Medulla oblongata (tissue), 1 donor: Measurements from ENCODE around the gene RABGEF1.
"Not testable (repeated sequence)": the region's sequence is repeated elsewhere in the genome, so short reads cannot be mapped to it uniquely, and the experiment has no call there.

ENCODE experiments used
- DNase-seq: peaks from one replicate; pipeline ENCODE4 v3.0.0-alpha.2; 2015; ENCODE audit errors: extremely low spot score

RABGEF1 gene

GRCh38 chr7:66815186-66815875 is 74.8 kb downstream of the RABGEF1 start:
- DNase-seq, result not testable (repeated sequence)

DNA sequence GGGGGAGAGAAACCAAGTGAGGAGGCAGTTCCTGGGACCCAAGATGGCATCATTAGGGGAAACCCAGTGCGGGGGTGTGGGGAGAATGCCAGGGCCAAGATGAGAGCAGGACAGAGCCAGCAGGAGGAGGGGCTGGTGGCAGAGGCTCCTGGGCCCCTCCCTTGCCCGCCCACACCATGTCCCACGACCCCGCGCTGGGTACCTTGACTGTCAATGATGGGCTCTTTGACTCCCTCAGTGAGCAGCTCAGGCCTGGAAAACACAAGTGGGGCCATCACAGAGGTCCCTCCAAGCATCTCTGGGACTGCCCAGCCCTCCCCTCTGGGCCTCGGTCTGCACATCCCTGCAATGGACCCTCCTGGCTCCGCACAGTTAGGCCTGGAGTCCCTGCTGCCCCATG is 75.4 kb downstream of the RABGEF1 start:
- no peak for DNase-seq

DNA sequence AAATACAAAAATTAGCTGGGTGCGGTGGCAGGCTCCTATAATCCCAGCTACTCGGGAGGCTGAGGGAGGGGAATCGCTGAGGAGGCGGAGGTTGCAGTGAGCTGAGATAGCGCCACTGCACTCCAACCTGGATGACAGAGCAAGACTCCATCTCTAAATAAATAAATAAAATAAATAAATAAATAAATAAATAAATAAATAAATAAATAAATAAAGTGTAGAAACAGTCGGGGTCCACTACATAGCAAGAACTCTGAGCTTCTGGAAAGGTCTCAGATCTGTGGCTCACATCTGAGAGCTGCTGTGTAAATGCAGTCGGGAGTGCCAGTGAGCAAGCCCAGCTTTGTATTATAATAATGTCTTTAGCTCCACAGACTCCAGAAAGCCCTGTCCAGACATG is 76.1 kb downstream of the RABGEF1 start:
- DNase-seq, result not testable (repeated sequence)

DNA sequence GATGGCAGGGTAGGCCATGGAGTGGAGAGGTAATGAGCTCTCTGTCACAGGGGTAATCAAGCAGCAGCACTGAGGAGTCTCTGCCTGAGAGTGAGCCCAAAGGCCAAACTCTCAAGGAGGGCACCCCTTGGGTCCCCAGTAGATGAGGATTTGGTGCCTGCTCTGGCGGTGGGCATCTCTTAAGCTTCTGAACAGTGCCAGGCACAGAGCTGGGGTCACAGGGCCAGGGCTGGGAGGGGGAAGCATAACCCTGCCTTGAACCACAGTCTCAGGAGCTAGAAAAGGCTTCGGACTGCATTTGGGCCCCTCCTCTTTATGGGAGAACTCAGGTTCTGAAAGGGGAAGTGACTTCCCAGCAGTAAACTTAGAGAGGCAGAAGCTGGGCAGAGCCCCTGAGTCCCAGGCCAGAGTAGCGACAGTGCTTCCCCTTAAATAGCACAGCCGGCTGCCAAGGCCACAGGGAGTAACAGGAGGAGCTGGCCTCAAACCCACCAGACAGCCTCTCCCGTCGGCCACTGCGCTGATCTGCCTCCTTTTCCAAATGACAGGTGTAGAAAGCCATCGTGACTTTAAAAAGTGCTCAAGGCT is 76.8 kb downstream of the RABGEF1 start:
- DNase-seq, result not testable (repeated sequence)

DNA sequence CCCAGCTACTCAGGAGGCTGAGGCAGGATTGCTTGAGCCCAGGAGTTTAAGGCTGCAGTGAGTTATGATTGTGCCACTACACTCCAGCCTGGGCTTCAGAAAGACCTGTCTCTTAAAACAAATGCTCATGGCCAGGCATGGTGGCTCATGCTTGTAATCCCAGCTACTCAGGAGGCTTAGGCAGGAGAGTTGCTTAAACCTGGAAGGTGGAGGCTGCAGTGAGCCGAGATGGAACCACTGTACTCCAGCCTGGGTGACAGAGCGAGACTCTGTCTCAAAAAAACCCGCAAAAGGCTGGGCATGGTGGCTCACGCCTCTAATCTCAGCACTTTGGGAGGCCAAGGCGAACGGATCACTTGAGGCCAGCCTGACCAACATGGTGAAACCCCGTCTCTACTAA is 77.4 kb downstream of the RABGEF1 start:
- DNase-seq, result not testable (repeated sequence)

GRCh38 chr7:66824041-66824440 is 83.5 kb downstream of the RABGEF1 start:
- DNase-seq, result no peak

- not testable (repeated sequence) for DNase-seq
These were observed 85.0 kb downstream of the RABGEF1 start for GRCh38 chr7:66825538-66825937.

- no peak for DNase-seq
These were observed 86.1 kb downstream of the RABGEF1 start for GRCh38 chr7:66826649-66827048.

DNA sequence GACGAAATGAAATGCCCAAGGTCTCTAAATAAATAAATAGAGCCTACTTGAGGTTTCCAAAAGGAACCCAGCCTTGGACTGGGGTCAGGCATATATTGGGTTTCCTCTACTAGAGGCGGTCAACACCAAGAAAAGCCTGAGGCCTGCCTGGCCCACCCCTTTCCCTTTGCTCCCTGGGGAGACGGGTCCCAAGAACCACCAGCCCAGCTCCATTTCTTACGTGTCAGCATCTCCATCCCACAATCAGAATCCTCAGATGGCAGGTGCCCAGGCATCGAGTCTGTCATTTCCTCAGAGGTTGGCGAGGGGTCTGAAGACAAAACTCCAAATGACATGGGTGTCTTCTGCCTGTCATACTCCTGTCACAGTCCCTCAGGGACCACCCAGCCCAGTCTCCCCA is 90.4 kb downstream of the RABGEF1 start:
- not testable (repeated sequence) for DNase-seq

DNA sequence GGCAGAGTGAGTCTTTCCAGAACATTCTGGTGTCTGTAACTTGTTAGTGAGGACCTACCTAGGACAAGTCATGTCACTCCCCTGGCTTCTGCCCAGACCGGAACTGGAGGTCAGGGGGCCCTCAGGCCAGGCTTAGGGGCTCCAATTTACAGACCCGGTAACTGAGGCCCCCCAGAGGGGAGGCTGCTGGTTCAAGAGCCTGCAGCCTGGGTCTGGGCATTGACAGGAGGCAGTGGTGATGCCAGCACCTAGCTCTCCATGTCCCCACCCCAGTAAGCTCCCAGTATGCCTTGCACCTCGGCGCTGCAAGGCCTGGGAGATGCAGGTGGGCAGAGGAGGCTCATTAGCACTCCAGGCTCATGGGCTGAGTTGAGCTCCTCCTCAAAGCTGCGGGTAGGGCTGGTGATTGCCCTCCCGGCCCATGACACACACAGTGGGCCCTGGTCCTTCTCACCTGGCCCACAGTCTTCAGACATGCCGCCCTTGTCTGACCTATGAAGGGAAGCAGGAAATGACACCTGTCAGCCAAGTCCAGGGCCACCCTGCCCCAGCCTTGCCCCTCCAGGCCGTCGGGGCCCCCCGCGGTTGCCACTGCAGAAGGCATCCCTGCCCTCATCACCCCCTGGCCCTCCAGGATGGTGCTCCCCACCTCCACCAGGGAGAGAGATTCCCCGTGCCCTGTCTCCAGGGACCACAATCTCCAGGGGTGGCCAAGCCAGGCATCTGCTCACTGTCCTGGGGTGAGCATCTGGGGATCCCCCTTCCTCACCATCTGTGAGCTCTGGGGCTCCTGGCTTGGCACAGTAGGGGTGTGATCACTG is 92.2 kb downstream of the RABGEF1 start:
- DNase-seq, result no peak

GRCh38 chr7:66837007-66837406 is 96.5 kb downstream of the RABGEF1 start:
- no peak for DNase-seq

DNA sequence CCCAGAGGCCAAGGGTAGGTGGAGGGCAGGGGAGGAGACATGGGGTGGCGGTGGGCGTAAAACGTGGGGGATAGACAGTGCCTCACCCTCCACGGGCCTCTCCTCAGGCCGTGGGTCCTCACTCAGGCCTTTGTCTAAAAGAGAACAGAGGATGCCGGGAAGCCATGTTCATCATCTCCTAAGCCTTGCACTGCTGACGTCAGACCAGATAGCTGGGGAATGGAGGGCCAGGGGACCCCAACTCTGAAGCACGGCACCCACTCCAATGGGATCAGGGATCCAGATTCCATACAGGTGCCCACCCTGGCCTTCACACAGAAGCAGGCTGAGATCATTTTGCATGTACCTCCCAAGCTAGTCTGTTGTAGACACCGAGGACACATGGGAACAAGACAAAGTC is 97.1 kb downstream of the RABGEF1 start:
- no peak for DNase-seq

GRCh38 chr7:66839814-66840213 is 99.3 kb downstream of the RABGEF1 start:
- DNase-seq, result no peak

DNA sequence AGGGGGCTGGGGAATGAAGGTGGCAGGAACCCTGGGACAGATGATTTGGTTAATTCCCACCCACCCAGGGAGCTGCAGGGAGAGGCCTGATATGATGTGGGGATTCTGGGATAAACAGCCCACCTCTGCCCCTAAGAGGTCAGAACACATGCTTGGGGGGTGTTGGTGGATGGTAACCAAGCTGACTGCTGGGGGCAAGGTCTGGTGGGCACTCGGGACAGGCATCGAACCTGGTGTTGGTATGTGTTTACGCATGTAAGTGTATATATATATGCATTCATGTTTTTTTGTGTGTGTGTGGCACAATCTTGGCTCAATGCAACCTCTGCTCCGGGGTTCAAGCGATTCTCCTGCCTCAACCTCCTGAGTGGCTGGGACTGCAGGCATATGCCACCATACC is 99.8 kb downstream of the RABGEF1 start:
- no peak for DNase-seq

DNA sequence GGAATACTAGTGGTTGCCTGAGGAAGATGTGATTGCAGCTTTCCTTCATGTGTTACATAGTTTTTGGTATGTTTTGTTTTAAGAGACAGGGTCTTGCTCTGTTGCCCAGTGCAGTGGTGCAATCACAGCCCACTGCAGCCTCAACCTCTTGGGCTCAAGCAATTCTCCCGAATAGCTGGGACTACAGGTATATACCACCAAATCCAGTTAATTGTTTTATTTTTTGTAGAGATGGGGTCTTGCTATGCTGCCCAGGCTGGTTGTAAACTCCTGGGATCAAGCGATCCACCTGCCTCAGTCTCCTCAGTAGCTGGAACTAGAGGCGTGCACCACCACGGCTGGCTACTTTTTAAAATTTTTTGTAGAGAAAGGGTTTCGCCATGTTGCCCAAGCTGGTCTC is 101.4 kb downstream of the RABGEF1 start:
- DNase-seq, result no peak

DNA sequence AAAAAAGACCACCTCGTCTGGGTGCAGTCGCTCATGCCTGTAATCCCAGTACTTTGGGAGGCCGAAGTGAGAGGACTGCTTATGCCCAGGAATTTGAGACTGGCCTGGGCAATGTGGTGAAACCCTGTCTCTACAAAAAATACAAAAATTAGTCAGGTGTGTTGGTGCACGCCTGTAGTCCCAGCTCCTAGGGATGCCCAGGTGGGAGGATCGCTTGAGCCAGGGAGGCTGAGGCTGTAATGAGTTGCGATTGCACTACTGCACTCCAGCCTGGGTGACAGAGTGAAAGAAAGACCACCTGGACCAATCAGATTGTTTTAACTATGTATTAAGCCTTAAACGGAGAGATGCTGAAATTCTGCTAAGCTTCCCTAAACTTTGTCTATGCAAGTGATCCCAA is 103.0 kb downstream of the RABGEF1 start:
- DNase-seq, result not testable (repeated sequence)

GRCh38 chr7:66844552-66845378 is 104.2 kb downstream of the RABGEF1 start:
- peak; percentile 98 for DNase-seq

DNA sequence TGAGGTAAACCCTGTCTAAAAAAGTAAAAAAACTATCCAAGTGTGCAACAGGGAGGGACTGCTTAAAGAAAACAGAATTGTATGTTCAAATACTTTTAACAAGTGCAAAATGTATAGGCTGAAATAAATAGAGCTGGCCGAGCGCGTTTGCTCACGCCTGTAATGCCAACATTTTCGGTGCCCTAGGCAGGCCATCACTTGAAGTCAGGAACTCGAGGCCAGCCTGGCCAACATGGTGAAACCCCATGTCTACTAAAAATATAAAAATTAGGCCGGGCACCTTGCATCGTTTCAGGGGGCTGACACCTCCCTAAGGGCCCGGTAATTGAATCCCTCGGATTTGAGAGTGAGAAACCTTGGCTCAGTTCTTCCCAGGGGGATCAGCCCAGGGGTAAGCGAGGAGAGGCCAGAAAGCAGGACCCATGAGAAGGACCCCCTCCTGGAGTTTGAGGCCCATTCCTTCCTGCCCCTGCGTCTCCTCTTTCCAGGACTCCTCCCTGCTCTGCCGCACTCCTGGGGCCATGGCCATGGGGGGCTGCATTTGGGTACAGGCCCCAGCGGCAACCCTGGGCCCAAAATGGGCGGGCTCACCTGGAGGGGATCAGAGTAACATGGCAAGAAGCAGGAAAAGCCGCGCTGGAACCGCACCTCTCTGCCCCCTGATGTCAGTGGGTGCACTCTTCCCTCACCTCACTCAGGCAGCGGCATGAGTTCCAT is 105.0 kb downstream of the RABGEF1 start:
- no peak for DNase-seq

DNA sequence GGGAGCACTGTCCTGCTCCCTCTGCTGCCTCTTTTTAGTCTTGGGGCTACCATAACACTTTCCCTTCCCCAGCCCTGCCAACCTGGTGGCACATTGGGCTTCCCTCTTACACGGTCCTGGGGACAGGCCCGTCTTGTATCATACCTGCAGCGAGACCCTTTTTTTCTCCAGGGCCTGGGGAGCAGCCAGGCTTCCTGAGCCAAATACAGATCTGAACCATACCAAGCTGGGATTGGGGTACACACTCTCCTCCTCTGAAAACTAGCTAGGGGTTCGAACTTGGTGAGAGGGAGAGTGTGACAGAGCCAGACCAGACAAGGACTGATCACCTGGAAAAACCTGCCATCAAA is 105.5 kb downstream of the RABGEF1 start:
- DNase-seq, result not testable (repeated sequence)

- not testable (repeated sequence) for DNase-seq
These were observed 107.0 kb downstream of the RABGEF1 start for GRCh38 chr7:66847523-66847855.
